PFSK-1 (cell line): ENCODE measurements around the gene GADD45GIP1.

Experiments
- POLR2AphosphoS5 ChIP-seq: IDR thresholded peaks from 2 replicates; pipeline ENCODE4 v1.6.1; 2012; ENCODE audit warnings: low read depth, mild to moderate bottlenecking, control low read depth, low read length, moderate library complexity
- REST ChIP-seq, 2 experiments: IDR thresholded peaks; 2 replicates each; pipeline versions ENCODE4 v1.6.1 to v1.8.0; 2011 to 2012; ENCODE audit warnings: low read depth in 2 of 2, low read length in 2 of 2, control low read depth in 1 of 2, inconsistent platforms in 1 of 2, mild to moderate bottlenecking in 1 of 2, moderate library complexity in 1 of 2; ENCODE audit not compliant: insufficient read depth in 1 of 2
- SIN3A ChIP-seq: IDR thresholded peaks from 2 replicates; pipeline ENCODE4 v1.6.1; 2012; ENCODE audit warnings: mild to moderate bottlenecking, low read length, moderate library complexity, borderline replicate concordance; ENCODE audit not compliant: insufficient read depth
- TAF1 ChIP-seq: IDR thresholded peaks from 2 replicates; pipeline ENCODE4 v1.6.1; 2012; ENCODE audit warnings: low read length, control low read depth, borderline replicate concordance; ENCODE audit not compliant: insufficient read depth

GRCh38 chr19:12937093-12937926, 19.7 kb downstream of the GADD45GIP1 start:
- TF ChIP-seq REST (IDR thresholded peaks at IDR 0.05; ENCODE audit: insufficient read depth in 1 of 2, low read depth in 2 of 2, low read length in 2 of 2): no peak
- TF ChIP-seq POLR2AphosphoS5: no peak
- TF ChIP-seq SIN3A: no peak
- no peak for TF ChIP-seq TAF1
